ENCODE measurements around the gene B4GALNT1. TPM values are rescaled to one million over a fixed set of nuclear protein-coding genes. Genes with fewer than 3 reads are reported as not detected.

The B4GALNT1 gene
- total and polyA plus RNA-seq, 2 of the 13 experiments (the other 11 are each of a cell fraction or from before 2014, with no cell fraction given), result 4.5 to 5.4 TPM

GRCh38 chr12:57590864-57591781, 41.9 kb downstream of the B4GALNT1 start, which contains the start of gene PIP4K2C (continued):
- TF ChIP-seq ZNF318 (CRISPR knock-in tag; IDR thresholded peaks at IDR 0.05) (no peak), ZNF543 (CRISPR knock-in tag; IDR thresholded peaks at IDR 0.05) (peak; percentile 54; the same call in 1 of the 2 replicates), ZNF839 (CRISPR knock-in tag; IDR thresholded peaks at IDR 0.05; ENCODE audit: borderline replicate concordance) (no peak), E2F5 (CRISPR knock-in tag; conservative IDR thresholded peaks at IDR 0.05) (peak; percentile 80), ZNF207 (IDR thresholded peaks at IDR 0.05; ENCODE audit: borderline replicate concordance) (no peak), ZNF747 (CRISPR knock-in tag; IDR thresholded peaks at IDR 0.05; ENCODE audit: borderline replicate concordance) (no peak), RAD51 (IDR thresholded peaks at IDR 0.05; ENCODE audit: borderline replicate concordance) (peak; percentile 96), NR2F2 (IDR thresholded peaks at IDR 0.05; ENCODE audit: borderline replicate concordance, low read depth) (no peak), HINFP (CRISPR knock-in tag; IDR thresholded peaks at IDR 0.05; ENCODE audit: low read depth) (peak; percentile 95), ZNF589 (CRISPR knock-in tag; conservative IDR thresholded peaks at IDR 0.05) (no peak), ZFP41 (CRISPR knock-in tag; IDR thresholded peaks at IDR 0.05; ENCODE audit: borderline replicate concordance) (no peak), ZMYM3 (CRISPR knock-in tag; IDR thresholded peaks at IDR 0.05) (no peak), ZNF17 (CRISPR knock-in tag; IDR thresholded peaks at IDR 0.05) (0 out of 2 replicates have a peak, but pooled peaks have one; percentile 81), KDM5A (IDR thresholded peaks at IDR 0.05; ENCODE audit: borderline replicate concordance, low read length) (no peak), ZNF563 (CRISPR knock-in tag; IDR thresholded peaks at IDR 0.05) (peak; percentile 65; the same call in 1 of the 2 replicates), NFYC (CRISPR knock-in tag; IDR thresholded peaks at IDR 0.05) (peak; percentile 22; the same call in 1 of the 2 replicates)
- TF ChIP-seq, protein P1, sequence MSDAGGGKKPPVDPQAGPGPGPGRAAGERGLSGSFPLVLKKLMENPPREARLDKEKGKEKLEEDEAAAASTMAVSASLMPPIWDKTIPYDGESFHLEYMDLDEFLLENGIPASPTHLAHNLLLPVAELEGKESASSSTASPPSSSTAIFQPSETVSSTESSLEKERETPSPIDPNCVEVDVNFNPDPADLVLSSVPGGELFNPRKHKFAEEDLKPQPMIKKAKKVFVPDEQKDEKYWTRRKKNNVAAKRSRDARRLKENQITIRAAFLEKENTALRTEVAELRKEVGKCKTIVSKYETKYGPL (CRISPR knock-in tag; IDR thresholded peaks at IDR 0.05), result no peak
